ENCODE results near the gene PCDHGB4.
"Not testable (repeated sequence)": the region's sequence is repeated elsewhere in the genome, so short reads cannot be mapped to it uniquely, and the experiment has no call there.

The PCDHGB4 gene

GRCh38 chr5:141387557-141388311 is at the start of gene PCDHGB4:
Gene PCDHGB4, plus strand, starts transcription at chr5:141387698. Its CDS starts 187 bp downstream, at chr5:141387885.
- not testable (repeated sequence) for DNase-seq (ENCODE audit: low spot score)

DNA sequence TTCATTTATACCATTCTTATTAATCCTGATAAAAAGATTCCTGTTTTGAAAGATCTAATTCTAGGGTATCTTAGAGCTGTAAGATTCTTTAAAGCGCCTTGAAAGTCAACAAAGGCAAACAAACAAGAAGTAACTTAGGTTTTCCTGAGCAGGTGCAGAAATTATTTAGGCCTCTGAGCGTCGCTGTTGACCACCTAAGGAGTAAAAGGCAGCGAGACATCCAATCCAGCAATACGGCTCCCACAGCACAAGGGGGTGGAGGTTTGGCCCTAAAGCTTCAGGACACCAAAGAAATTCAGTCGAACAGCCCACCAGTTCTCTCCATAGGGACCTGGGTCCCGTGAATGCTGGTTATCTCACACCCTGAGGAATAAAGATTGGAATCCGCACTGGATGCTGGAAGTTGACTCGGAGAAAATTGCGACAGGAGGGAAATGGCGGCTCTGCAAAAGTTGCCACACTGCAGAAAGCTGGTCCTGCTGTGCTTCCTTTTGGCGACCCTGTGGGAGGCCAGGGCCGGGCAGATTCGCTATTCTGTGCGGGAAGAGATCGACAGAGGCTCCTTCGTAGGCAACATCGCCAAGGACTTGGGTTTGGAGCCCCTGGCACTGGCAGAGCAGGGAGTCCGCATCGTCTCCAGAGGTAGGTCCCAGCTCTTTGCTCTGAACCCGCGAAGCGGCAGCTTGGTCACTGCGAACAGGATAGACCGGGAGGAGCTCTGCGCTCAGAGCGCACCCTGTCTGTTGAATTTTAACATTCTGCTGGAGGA is 48.8 kb upstream of the PCDHGB4 start, which contains the start of gene PCDHGA2:
Gene PCDHGA2 (plus strand): TSS at position 223 of the 769 bp plus-strand sequence.
- no peak for DNase-seq (ENCODE audit: low spot score)

DNA sequence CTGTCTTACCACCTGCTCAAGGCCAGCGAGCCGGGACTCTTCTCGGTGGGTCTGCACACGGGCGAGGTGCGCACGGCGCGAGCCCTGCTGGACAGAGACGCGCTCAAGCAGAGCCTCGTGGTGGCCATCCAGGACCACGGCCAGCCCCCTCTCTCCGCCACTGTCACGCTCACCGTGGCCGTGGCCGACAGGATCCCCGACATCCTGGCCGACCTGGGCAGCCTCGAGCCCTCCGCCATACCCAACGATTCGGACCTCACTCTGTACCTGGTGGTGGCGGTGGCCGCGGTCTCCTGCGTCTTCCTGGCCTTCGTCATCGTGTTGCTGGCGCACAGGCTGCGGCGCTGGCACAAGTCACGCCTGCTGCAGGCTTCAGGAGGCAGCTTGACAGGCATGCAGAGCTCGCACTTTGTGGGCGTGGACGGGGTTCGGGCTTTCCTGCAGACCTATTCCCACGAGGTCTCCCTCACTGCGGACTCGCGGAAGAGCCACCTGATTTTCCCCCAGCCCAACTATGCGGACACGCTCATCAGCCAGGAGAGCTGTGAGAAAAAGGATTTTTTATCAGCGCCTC is 46.6 kb upstream of the PCDHGB4 start:
- DNase-seq (ENCODE audit: low spot score), result not testable (repeated sequence)

GRCh38 chr5:141342773-141343172 is 44.7 kb upstream of the PCDHGB4 start:
- DNase-seq (ENCODE audit: low spot score), result no peak

GRCh38 chr5:141343242-141343952 is 44.1 kb upstream of the PCDHGB4 start, which contains the start of gene PCDHGA3:
Gene PCDHGA3, plus strand, starts transcription at chr5:141343829. Its CDS starts 205 bp downstream, at chr5:141344034.
- DNase-seq (ENCODE audit: low spot score), result no peak

DNA sequence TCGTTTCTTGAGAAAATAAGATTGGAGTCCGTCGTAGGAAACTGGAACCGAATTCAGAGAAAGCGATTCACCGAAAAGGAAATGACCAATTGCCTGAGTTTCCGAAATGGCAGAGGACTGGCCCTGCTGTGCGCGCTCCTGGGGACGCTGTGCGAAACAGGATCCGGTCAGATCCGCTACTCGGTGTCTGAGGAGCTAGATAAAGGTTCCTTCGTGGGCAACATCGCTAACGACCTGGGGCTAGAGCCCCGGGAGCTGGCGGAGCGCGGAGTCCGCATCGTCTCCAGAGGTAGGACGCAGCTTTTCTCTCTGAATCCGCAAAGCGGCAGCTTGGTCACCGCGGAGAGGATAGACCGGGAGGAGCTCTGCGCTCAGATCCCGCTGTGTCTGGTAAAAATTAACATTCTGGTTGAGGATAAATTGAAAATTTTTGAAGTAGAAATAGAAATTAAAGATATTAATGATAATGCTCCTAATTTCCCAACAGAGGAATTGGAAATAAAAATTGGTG is 43.5 kb upstream of the PCDHGB4 start:
- DNase-seq (ENCODE audit: low spot score), result no peak

DNA sequence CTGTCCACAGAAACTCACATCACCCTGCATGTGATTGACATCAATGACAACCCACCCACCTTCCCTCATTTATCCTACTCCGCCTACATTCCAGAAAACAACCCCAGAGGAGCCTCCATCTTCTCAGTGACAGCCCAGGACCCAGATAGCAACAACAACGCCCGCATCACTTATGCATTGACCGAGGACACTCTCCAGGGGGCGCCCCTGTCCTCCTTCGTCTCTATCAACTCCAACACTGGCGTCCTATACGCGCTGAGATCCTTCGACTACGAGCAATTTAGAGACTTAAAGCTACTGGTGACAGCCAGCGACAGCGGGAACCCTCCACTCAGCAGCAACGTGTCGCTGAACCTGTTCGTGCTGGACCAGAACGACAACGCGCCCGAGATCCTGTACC is 42.2 kb upstream of the PCDHGB4 start:
- no peak for DNase-seq (ENCODE audit: low spot score)

DNA sequence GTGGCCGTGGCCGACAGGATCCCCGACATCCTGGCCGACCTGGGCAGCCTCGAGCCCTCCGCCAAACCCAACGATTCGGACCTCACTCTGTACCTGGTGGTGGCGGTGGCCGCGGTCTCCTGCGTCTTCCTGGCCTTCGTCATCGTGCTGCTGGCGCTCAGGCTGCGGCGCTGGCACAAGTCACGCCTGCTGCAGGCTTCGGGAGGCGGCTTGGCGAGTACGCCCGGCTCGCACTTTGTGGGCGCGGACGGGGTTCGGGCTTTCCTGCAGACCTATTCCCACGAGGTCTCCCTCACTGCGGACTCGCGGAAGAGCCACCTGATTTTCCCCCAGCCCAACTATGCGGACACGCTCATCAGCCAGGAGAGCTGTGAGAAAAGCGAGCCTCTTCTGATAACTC is 41.5 kb upstream of the PCDHGB4 start:
- not testable (repeated sequence) for DNase-seq (ENCODE audit: low spot score)

GRCh38 chr5:141349917-141350619 is 37.4 kb upstream of the PCDHGB4 start, which contains the start of gene PCDHGB1:
Gene PCDHGB1, plus strand, starts transcription at chr5:141350099. Its CDS starts 162 bp downstream, at chr5:141350261.
- peak; percentile 31 for DNase-seq (ENCODE audit: low spot score)

GRCh38 chr5:141351591-141351990 is 35.9 kb upstream of the PCDHGB4 start:
- DNase-seq (ENCODE audit: low spot score), result no peak

- peak; percentile 1 for DNase-seq (ENCODE audit: low spot score)
Observed at GRCh38 chr5:141354900-141355469, 32.5 kb upstream of the PCDHGB4 start, which contains the start of gene PCDHGA4. Gene PCDHGA4, plus strand, starts transcription at chr5:141355021. Its CDS starts 87 bp downstream, at chr5:141355108.

GRCh38 chr5:141355641-141356040 is 31.9 kb upstream of the PCDHGB4 start:
- DNase-seq (ENCODE audit: low spot score), result no peak

GRCh38 chr5:141356133-141356532 is 31.4 kb upstream of the PCDHGB4 start:
- DNase-seq (ENCODE audit: low spot score), result no peak

- DNase-seq (ENCODE audit: low spot score), result no peak
Observed at GRCh38 chr5:141356950-141357349, 30.5 kb upstream of the PCDHGB4 start.

DNA sequence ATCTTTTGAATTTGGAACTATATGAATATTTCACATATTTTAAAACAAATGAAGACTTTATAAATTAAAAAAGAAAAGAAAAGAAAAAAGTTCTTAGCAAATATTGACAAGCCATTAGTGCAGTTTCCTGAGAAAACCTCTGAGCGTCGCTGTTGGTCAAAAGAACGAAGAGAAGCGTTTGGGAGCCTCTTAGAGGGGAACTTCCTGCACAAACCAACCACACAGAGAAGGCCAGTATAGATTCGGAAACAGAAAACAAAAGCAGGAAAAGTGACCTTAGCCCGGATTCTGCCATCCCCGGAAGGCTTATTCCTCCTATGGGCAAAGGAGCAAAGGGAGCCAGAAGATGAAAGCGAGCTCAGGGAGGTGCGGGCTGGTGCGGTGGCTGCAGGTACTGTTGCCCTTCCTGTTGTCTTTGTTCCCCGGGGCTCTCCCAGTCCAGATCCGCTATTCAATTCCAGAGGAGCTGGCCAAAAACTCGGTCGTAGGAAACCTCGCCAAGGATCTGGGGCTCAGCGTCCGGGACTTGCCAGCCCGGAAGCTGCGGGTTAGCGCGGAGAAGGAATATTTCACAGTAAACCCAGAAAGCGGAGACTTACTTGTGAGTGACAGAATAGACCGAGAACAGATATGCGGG is 27.6 kb upstream of the PCDHGB4 start, which contains the start of gene PCDHGB2:
Gene PCDHGB2 (plus strand): TSS at position 205 of the 637 bp plus-strand sequence. CDS start 142 bp downstream, at position 347.
- DNase-seq (ENCODE audit: low spot score), result peak; percentile 13

DNA sequence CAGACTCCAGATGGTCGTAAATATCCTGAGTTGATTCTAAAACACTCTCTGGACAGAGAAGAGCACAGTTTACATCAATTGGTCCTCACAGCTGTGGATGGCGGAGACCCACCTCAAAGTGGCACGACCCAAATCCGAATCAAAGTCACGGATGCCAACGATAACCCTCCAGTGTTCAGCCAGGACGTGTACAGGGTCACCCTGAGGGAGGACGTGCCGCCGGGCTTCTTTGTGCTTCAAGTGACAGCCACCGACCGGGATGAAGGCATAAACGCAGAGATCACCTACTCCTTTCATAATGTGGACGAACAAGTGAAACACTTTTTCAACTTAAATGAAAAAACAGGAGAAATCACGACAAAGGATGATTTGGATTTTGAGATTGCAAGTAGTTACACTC is 26.8 kb upstream of the PCDHGB4 start:
- DNase-seq (ENCODE audit: low spot score), result no peak

- no peak for DNase-seq (ENCODE audit: low spot score)
Observed at GRCh38 chr5:141362719-141363118, 24.8 kb upstream of the PCDHGB4 start.

DNA sequence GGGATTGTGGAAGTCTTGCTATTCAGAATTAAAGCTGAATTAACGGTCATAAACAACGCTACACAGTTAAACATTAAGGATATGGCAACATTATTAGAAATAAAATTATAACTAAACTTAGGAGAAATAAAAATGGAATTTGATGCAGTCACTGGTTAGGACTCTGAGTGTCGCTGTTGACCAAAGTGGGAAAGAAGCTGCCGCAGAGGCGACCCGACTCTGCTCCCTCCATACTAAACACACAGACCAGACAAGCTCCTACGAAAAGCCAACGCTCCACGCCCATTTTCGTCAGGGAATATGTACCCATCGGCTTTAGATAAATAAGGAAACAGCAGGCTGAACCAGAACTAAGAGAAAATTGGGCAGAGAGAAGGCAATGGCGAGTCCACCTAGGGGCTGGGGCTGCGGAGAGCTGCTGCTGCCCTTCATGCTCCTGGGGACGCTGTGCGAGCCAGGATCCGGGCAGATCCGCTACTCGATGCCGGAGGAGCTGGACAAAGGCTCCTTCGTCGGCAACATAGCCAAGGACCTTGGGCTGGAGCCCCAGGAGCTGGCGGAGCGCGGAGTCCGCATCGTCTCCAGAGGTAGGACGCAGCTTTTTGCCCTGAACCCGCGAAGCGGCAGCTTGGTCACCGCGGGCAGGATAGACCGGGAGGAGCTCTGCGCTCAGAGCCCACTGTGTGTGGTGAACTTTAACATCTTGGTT is 23.4 kb upstream of the PCDHGB4 start, which contains the start of gene PCDHGA5:
Gene PCDHGA5 (plus strand): TSS at position 211 of the 709 bp plus-strand sequence. CDS start 169 bp downstream, at position 380.
- DNase-seq (ENCODE audit: low spot score), result no peak
